ENCODE measurements around the gene FGF1.

FGF1 gene

DNA sequence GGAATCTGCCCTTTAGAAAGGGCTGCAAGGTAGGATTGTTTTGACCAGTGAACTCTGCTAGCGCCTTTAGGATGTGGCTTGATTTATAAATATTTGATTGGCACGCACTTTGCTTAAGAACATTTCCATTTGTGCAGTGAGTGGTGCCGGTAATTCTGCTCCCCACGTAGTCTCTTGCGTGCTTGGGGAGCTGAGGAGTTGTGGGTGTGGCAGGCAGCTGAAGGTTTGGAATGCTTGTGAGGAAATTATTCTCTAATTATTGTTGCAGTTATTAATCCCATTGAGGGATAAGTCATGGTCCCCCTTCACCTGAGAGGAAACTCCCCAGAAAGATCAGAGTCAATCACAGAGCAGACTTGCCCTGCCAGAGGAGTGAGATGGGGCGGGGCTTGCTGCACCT is 76.7 kb downstream of the FGF1 start:
- DNase-seq, result no peak

DNA sequence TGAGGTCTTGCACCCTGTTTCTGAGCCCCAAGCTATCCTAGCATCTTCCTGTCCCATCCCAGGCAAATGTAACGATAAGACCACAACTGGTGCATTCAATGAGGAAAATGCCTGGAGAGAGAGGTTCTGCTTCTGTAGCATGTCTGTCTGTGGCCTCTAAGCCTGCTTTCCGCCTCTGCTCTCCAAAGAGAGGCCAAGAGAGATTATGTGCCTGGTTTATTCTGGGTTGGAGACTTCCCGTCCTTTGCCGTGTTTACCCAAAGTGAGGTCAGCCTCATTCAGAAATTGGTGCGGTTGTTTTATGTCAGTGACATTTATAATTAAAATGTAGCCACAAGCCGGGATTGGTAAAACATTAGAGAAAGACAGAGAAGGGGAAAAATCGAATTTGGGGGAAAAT is 77.8 kb downstream of the FGF1 start:
- no peak for DNase-seq

DNA sequence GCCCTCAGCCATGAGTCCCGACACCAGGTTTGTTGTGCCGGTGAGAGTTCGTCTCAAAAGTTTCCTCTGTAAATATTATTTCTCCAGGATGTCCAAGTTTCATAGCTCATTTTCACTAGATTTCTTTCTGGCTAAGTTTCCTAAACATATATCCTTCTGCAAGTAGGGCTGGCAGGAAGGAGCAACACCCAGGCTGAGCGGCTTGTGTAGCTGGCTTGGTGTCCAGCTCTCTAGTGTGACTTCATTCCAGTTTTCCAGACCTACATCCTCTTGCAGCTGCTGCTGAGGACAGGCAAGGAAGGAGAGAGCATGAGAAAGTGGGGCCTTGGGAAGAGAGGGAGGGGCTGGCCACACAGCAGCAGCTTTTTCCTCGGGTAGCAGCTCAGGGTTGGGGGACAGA is 80.3 kb downstream of the FGF1 start:
- DNase-seq, result no peak

DNA sequence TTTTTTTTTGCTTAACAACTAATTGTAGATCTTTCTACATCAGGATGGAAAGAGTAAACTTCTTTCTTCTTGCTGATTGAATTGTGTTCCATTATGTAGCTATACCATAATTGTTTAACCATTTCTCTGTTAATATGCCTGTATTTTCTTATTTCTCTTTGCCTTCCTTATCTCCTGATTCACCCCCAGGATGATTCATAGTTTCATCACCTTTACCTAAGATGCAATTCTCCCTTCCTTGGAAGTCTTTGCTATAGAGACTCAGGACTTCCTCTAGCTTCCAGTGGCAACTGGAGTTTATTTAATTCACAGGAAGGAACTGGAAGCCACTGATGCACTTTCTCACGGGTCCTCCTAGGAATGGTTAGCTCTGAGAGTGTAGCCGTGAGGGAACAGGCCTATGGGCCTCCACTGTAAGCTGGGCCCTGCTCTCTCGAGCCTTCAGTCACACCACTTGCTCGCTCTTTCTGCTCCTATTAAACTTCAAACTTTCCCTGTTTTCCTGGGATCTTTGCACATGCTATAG is 83.1 kb downstream of the FGF1 start:
- no peak for DNase-seq

DNA sequence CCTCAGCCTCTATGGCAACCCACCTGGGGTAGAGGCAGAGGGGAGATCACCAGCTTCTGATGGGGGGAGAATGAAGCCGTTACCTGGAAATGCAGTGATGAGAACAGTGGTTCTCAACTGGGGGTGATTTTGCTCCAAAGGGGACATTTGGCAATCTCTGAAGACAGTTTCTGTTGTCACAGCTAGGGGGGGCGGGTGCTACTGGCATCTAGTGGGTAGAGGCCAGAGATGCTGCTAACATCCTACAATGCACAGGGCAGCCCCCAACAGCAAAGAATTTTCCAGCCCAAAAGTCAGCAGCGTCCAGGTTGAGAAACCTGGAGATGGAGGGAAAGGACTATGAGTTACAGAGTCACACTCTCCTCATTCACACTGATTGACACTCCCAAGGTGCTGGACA is 84.5 kb downstream of the FGF1 start:
- DNase-seq, result no peak

DNA sequence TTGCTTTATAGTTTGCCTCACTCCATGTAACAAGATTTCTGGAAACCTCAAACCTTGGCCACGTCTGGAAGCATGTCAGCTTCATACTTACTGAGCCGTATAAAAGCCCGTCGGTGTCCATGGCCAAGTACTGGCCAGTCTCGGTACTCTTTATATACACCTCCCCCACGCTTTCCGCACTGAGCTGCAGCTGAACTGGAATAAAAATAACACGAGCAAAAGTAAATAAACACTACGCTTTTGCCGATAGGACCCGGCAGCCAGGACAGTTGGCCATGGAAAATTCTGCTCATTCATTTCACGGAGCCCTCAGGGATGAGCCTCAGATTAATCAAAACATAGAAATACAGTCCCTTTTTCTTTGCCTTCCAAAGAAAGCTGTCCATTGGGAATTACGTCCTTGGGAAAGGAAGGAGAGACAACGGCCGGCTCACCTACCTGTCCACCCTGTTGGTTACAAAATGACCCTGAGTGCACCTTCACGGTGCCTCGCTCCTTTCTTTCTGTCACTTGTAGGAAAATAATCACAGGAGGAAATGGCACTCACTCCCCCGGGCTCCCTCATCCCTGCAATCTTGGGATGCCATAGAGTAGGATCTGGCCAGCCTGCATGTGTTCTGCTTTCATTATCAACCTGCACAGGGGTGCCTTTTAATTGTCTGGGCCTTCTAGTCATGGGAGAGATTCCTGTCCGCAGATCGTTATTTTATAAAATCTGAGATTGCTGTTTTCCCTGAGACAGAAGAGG is 85.1 kb downstream of the FGF1 start:
- DNase-seq, result no peak

DNA sequence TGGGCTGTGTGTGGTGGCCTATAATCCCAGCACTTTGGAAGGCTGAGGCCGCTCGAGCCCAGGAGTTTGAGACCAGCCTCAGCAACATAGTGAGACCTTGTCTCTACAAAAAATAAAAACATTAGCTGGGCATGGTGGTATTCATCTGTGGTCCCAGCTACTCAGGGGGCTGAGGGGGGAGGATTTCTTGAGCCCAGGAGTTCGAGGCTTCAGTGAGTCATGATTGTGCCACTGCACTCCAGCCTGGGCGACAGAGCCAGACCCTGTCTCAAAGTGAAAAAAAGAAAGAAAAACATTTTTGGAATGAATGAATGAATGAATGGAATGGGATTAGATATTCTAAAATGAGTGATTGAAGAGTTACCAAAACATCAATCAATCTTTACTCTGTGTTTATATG is 85.8 kb downstream of the FGF1 start:
- DNase-seq, result no peak

DNA sequence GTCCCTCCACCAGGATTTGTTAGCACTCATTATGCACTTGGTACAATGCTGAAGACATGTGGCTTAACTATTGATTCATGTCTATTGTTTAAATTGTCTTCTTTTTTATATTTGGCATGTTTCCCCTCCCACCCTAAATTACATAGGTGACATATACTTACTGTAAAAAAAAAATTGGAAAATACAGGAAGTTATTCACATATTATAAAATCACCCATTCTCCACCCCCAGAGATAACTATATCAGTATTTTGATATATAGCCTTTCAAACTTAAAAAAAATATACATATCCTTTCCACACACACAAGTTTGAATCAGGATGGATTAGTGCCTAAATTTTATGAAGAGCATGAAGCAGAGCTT is 87.6 kb downstream of the FGF1 start:
- no peak for DNase-seq

DNA sequence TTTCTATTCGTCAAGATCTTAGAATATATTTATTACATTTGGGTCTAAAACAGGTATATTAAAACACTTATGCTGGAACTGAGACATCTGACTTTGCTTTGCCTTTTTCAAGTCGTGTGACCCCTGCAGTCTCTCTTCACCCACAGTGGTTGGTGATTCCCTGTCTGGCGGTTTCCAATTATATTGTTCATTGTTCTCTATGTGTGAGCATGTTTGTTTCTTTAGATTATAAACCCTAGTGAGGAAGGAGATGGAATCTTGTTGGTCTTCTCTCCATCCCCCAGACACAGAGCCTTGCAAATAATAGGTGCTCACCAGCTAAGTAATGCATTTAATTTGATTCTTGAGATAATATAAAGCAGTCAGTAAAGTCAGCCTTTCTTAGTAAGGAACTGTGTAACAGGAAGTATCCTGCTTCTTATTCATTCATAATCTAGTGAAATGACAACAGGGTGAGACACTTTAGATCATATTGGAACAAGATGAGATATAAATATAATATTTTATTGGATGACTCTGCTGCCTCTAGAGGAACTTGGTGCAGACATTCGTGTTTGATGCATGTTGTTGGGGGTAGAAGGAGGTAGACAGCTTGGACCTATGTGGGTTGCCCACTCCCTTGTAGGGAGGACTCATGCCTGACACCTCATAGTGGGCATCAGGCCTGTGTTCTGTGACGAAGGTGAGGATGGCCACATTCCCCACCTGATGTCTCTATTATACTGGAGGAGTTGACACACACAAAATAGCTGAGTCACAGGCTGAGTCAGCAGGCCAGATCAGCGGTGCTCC is 88.1 kb downstream of the FGF1 start:
- no peak for DNase-seq

DNA sequence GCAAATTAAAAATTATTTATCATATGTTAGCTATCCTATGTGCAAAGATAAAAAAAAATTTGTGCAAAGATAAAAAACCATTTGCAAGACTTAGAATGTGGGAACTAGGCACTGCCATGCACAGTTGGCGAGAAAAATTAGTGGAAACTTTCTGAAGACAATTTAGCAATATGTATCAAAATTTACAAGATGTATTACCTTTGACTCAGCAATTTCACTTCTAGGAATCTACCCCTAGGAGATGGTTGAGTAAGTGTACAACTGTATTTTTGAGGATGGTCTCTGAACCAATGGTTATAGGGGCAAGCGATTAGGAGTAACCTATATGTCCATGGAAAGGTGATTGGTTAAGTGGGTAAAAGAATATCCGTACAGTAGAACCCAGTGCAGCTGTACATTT is 88.9 kb downstream of the FGF1 start:
- no peak for DNase-seq

DNA sequence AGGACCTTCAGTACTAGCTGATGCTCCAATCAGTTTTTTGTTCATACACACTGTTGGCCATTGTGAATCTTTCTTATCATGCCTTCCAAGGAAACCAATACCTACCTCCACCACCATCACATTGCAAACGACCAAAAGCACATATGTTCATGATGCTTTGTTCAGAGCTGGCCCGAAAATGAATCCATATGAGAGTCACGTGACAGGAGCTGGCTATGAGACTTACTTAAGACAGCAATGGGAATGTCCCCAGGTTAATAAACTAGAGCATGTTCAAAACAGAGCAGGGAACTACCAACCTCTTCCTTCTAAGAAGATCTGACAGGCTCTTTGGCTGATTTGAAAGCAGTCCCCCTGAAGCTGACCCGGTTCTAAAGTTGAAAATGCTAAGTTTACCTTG is 93.5 kb downstream of the FGF1 start:
- DNase-seq, result no peak

DNA sequence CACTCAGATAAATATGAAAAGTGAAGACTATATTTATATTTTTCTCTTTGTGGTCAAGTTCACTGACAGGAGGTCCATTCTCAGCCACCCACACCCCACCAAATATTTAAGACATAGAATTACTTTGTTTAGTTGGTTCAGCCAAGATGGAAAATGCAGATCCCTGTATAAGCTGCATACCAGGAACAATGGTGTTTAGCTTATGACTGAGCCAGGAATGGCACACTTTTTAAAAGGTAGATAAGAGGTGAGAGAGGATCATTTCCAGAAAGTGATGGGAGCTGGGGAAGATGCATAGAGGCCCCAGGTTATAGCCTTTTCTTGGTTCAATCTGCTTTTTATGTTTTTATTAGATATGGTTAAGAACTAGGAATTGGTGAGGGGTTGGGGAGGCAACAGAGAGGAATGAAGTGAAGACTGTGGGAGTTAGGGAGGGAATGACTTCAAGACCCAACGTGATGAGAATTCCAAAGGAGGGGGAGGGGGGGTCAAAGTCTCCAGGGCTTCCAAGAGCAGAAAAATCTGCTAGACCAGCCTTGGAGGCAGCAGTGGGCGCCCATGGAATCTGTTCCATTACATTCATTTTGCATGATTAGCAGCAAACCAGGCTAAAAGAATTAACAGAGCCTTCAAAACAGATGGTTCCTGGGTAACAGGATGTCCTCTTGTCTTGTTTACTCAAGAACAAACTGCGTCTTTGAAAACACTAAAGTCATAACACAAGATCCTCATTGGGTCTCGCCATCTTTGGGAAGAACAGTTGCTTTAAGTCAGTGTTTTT is 95.2 kb downstream of the FGF1 start:
- no peak for DNase-seq

DNA sequence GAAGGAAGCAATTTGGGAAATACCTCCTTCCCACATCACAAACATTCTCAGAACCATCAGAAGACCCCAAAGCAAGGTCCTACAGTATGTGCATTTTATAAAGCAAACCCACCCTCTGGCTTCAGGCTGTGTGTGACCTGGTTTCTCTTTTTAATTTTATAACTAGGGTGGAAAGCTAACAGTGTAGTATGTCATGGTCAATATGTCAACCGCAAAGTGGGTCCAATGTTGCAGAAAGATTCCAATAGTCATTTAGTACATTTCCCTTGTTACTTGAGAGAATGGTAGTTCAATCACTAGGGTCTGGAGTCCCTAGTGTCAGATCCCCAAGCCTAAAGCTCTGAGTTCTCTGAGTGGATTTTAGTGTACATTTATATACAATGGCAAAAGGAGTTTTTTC is 96.2 kb downstream of the FGF1 start:
- DNase-seq, result no peak

DNA sequence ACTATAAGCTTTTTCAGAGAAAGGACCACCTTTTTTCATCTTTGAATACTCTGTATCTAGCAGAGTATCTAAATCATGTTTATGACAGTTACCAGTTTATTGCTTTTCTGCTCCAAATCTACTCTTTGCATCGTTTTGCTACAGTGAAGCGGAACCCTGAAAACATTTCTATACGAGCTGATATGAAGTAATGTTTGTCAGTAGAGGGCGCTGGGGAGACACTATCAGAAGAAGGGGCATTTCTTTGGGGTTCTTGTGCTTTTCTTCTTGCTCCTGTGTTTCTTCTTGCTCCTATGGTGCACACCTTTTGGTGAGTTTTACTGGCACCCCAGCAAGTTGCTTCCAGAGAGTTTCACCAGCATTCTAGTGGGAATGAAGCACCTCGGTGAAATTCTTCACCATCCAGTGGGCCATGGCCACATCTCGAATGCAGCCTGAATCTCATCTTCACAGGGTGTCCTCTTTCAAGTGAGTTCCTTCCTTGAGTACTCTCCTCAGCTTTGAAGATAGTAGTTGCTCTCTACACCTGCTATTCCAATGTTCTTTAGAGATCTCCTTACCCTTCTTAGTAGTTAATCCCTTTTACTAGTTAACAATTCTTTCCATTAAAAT is 98.4 kb downstream of the FGF1 start:
- no peak for DNase-seq

DNA sequence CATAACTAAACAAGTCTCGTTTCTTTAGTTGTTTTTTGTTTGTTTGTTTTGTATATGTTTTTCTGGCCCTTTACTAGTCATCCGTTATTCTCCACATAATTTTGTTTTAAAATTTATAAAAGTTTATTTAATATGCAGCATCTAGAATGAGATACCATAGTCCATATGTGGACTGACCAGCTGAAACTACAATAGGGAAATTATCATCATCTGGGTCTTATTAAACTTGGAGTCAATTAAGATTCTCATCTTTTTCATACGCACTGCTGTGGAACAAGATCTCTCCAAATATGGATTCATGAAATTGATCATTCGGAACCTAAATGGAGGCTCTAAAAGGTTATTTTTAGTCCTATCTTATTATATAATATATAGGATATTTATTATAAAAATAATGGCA is 99.3 kb downstream of the FGF1 start:
- DNase-seq, result no peak

DNA sequence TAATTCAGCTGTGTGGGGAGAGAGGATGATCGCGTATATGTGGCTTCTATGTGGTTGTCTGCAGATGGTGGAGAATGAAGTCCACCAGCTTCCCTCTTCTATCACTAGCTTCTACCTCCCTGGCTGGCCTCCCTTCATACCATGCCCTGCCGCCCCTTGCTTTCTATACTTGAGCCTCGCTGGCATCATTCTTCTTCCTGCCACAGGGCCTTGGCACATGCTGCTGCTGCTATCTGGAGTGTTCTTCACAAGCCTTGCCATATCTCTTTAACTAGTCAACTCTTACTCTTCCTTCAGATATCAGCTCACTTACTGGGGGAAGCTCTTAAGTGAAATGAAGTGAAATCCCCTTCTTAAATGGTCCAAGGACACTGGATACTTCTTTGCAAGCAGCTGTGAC is 100.4 kb downstream of the FGF1 start:
- DNase-seq, result no peak

DNA sequence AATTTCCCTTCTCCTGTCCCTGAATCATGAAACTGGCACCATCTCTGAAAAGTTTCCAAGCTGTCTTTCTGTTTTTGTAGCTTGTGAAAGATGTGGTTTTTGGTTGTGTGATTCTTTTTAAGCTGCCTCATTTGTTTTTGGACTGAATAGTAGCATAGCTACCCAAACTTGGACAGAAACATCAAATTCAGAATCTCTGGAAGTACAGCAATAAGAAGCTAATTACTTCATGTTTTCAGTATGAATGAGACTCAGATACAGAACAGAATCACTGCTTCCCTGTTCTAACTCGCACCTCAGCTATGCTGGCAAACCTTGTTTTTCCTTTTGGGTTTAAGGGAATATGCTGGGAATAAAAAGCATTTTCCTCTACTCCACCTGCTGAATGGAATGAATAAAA is 101.0 kb downstream of the FGF1 start:
- no peak for DNase-seq

DNA sequence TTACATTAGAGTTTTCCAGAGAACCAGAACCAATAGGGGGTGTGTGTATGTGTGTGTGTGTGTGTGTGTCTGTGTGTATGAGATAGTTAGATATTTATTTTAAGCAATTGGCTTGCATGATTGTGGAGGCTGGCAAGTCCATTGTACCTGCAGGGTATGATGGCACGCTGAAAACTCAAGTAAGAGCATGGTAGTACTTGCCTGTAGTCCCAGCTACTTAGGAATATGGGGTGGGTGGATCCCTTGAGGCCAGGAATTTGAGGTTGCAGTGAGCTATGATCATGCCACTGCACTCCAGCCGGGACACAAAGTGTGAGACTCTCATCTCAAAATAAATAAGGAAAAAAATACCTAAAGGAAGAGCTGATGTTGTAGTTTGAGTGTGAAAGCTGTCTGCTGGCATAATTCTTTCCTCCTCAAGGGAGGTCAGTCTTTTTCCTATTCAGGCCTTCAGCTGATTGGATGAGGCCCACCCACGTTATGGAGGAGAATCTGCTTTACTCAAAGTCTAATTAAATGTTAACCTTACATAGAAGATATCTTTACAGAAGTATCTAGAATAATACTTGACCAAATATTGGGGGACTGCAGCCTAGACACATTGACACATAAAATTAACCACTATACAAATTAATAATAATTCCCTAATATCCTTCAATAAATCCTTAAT is 107.6 kb downstream of the FGF1 start:
- DNase-seq, result no peak

DNA sequence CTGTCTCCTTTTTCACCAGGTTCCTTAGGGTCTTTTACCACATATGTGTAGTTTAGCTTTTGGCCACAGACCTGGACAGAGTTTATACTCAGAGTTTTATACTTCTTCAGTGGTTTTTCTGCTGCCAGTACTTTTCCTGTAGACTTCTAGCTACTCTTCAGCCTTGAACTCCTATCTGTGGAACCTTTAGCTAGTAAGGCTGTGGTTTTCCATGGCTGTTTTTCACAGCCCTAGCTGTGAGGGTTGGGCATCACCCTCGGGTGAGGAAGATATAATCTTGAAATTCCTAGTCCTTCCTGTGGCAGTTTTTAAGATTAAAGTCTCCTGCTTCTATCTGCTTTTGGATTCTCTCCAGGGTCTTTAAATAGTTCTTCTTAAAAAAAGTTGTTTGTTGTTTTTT is 109.1 kb downstream of the FGF1 start:
- no peak for DNase-seq

DNA sequence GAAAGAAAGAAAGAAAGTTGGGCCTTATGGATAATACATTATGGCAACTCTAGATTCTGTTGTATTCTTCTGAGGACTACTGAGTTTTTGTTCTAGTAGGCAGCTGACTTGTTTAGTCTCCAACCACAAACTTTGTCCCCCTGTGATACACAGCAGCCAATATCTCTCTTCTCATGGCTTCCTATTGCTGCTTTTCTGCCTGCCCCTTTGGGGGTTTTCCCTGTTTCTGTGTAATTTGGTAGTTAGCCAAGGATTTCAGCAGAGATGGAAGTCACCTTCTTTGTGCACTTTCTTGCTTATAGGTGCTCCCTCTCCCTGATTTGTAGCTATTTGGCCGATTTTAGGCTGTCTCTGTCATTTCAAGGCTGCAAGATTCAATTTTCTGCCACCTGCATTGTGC is 109.6 kb downstream of the FGF1 start:
- no peak for DNase-seq

DNA sequence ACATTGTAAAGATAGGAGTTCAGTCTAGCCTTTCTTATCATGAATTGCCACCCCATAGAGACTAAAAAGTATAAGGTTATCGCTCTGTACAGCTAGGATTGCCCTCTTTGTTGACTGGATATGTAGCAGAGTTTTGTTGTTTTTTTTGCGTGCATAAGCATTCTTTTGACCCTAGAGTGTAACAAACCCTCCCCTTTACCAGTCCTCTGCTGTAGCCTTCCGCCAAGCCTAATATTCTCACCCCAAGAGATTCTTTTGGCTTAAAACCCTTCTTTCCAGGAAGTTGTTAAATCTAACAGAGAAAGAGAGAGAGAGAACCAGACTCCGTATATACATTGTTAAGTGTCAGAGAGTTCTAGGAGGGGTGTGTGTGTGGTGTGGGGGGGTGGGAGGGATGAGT is 113.9 kb downstream of the FGF1 start:
- no peak for DNase-seq

DNA sequence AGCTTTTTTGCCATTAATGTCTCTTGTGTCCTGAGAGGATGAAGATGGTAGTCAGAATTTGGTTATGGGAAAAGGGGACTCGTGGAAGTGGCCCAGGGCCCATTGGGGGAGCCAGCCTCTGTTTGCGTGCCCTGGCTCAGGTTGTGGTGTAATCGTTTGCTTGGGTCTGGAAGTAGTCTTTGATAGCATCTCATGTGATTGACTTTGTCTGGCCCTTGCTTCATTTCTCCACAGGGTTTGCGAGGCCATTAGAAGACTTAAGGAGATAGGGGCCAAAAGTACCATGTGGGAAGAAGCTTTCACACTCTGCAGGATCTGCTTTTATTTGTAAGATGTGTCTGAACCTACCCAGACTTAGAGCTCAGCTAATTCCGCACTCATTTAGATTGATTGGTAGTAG is 114.5 kb downstream of the FGF1 start:
- DNase-seq, result no peak

DNA sequence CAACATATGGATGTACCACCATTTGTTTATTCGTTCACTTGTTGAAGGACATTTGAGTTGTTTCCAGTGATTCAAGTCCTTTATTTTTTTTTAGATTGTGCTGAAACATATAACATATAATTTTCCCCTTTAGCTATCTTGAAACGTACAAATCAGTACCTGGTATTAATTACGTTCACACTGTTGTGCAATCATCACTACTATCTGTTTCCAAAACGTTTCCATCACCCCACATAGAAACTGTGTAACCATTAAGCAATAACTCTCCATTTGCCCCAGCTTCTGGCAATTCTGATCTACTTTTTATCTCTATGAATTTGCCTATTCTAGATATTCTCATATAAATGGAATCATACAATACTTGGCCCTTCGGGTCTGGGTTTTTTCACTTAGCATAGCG is 116.0 kb downstream of the FGF1 start:
- no peak for DNase-seq
